Mesodermal cell (in vitro differentiated cells): ENCODE measurements around the gene GPATCH1. TPM values are rescaled to one million over a fixed set of nuclear protein-coding genes. Genes with fewer than 3 reads are reported as not detected.
"Not testable (repeated sequence)": the region's sequence is repeated elsewhere in the genome, so short reads cannot be mapped to it uniquely, and the experiment has no call there.

Experiments used
- H3K27ac ChIP-seq: 2 replicates; pipeline ENCODE4 v1.7.0; 2013; ENCODE audit warnings: mild to moderate bottlenecking, low read depth, low read length, moderate library complexity; ENCODE audit not compliant: severe bottlenecking
- H3K36me3 ChIP-seq: 2 replicates; pipeline ENCODE4 v1.7.1; 2013; ENCODE audit warnings: mild to moderate bottlenecking, low read length, moderate library complexity; ENCODE audit not compliant: control insufficient read depth, insufficient read depth
- H3K4me1 ChIP-seq: one replicate; pipeline ENCODE4 v1.7.1; 2013; ENCODE audit warnings: mild to moderate bottlenecking, low read length; ENCODE audit not compliant: insufficient read depth, control insufficient read depth, poor library complexity, severe bottlenecking
- H3K4me3 ChIP-seq: 2 replicates; pipeline ENCODE4 v1.7.0; 2013; ENCODE audit warnings: low read length, control low read depth, mild to moderate bottlenecking; ENCODE audit not compliant: insufficient read depth, poor library complexity, severe bottlenecking; ENCODE audit errors: extremely low read depth
- H3K9me3 ChIP-seq: 2 replicates; pipeline ENCODE4 v1.7.1; 2013; ENCODE audit warnings: mild to moderate bottlenecking, low read length, moderate library complexity; ENCODE audit not compliant: control insufficient read depth
- WGBS, 2 experiments: methylation state at CpG; one replicate each; pipeline ENCODE4 v1.1.5; 2013; ENCODE audit warnings: missing lambda C conversion rate in 2 of 2; ENCODE audit not compliant: insufficient coverage in 2 of 2; 5-methylcytosine and 5-hydroxymethylcytosine counted together
- polyA plus RNA-seq, 2 experiments: library from polyadenylated mRNA; stranded (reverse); fragments of 50-300 nt; gene quantifications; one replicate each; pipeline ENCODE4 v1.2.3, GENCODE V29; 2013

The GPATCH1 gene, protein sequence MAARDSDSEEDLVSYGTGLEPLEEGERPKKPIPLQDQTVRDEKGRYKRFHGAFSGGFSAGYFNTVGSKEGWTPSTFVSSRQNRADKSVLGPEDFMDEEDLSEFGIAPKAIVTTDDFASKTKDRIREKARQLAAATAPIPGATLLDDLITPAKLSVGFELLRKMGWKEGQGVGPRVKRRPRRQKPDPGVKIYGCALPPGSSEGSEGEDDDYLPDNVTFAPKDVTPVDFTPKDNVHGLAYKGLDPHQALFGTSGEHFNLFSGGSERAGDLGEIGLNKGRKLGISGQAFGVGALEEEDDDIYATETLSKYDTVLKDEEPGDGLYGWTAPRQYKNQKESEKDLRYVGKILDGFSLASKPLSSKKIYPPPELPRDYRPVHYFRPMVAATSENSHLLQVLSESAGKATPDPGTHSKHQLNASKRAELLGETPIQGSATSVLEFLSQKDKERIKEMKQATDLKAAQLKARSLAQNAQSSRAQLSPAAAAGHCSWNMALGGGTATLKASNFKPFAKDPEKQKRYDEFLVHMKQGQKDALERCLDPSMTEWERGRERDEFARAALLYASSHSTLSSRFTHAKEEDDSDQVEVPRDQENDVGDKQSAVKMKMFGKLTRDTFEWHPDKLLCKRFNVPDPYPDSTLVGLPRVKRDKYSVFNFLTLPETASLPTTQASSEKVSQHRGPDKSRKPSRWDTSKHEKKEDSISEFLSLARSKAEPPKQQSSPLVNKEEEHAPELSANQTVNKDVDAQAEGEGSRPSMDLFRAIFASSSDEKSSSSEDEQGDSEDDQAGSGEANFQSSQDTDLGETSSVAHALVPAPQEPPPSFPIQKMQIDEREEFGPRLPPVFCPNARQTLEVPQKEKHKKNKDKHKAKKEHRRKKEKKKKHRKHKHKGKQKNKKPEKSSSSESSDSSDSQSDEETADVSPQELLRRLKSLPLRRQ
- polyA plus RNA-seq (2013, experiment 1 of 2) = 6.2 TPM
- 6.7 TPM for polyA plus RNA-seq (2013, experiment 2 of 2)

DNA sequence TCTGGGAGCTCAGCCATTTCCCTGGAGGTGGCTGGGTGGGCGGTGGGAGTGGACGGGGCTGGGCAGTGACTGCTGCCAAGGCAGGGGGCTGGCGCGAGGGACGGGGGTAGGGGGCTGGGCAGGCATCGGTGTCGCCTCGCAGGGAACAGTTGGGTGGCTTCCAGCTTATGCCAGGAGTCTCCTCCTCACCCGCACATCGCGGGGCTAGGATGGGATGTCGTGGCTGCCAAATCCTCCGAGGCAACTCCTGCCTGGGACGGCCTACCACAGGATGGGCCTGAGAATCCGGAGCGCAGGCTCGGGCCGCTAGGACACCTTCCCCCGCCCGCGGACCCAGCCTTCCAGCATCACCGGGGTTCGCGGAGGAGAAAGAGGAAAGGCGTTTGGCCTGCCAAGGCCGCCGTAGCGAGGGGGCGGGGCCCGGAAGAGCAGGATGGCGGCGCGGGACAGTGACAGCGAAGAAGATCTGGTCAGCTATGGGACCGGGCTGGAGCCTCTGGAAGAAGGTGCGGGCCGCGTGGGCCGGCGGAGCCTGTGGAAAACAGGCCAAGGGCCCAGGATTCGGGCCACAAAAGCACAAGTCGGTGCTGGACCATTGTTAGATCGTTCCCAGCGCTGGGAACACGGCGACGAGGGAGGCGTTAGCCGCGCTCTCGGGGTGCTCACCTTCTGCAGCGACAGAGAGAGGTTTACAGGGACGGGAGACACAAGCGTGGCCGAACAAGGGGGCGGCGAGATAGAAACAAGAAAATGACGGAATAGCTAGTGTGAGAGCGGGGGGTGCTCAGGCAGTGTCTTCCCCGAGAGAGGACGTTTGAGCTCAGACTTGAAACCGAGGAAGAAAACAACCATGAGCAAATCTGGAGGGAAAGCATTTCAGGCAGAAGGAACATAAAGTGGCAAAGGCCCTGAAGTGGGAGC is at the start of gene GPATCH1:
TSS of gene GPATCH1 (plus strand) at position 421 of the 921 bp plus-strand sequence. CDS start at position 434, 13 bp downstream.
- H3K4me3 ChIP-seq = peak within 1 kb of the TSS; percentile 98
- H3K4me1 ChIP-seq = peaks cover 18% of the 10 kb centered on the region
- H3K9me3 ChIP-seq = no peaks in the 10 kb centered on the region
- WGBS, 2 experiments = 1 to 2% methylated on average over 59 to 62 of the region's 62 CpGs
- H3K27ac ChIP-seq = no peak within 1 kb of the TSS
- no peaks in the 10 kb centered on the region for H3K36me3 ChIP-seq

GRCh38 chr19:33032218-33032781 is 48.7 kb upstream of the GPATCH1 start:
- Histone ChIP-seq H3K4me3 (no peak overlapping the region), H3K4me1 (no peaks in the 10 kb centered on the region), H3K27ac (no peak overlapping the region), H3K36me3 (peaks cover 10% of the 10 kb centered on the region), H3K9me3 (peaks cover 11% of the 10 kb centered on the region)
- 56 to 77% methylated on average over 5 to 7 of the region's 8 CpGs for WGBS, 2 experiments

GRCh38 chr19:33035461-33035860 is 45.5 kb upstream of the GPATCH1 start:
- Histone ChIP-seq H3K9me3 (peaks cover under 1% of the 10 kb centered on the region), H3K36me3 (peaks cover 5% of the 10 kb centered on the region), H3K27ac (no peak overlapping the region), H3K4me1 (no peaks in the 10 kb centered on the region), H3K4me3 (no peak overlapping the region)
- 88 to 90% methylated on average over 8 to 10 of the region's 10 CpGs for WGBS, 2 experiments

- WGBS, 2 experiments = 95 to 97% methylated on average over 26 to 39 of the region's 45 CpGs
- not testable (repeated sequence) for H3K4me3 ChIP-seq, H3K4me1 ChIP-seq, H3K27ac ChIP-seq, H3K9me3 ChIP-seq, H3K36me3 ChIP-seq
These were observed 44.4 kb upstream of the GPATCH1 start for GRCh38 chr19:33036370-33037167.

- H3K36me3 ChIP-seq, H3K9me3 ChIP-seq, H3K27ac ChIP-seq, H3K4me1 ChIP-seq, H3K4me3 ChIP-seq: not testable (repeated sequence)
- 93% methylated on average over 10 to 16 of the region's 18 CpGs for WGBS, 2 experiments
These were observed 43.6 kb upstream of the GPATCH1 start for GRCh38 chr19:33037168-33038025.

DNA sequence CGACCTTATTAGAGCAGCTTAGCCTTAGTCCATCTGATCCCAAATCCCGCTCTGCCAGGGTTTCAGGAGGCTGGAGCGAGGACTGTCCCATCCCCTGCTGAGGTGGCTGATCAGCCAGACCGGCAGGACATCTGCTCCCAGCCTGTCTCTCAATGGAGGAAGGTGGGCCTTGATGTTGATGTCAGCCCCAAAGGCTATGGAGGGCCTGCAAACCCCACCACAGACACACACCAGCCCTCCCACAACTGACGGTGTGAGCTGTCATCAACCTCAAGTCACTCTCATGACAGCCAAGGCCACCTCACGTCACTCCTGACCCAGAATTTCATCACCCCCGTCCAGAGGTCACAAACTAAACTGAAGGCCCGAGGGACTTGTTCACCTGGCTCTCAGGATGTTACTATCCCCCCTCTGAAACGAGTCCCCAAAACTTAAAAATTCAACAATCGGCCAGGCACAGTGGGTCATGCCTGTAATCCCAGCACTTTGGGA is 41.8 kb upstream of the GPATCH1 start:
- Histone ChIP-seq H3K27ac (no peak overlapping the region), H3K36me3 (peaks cover 10% of the 10 kb centered on the region), H3K4me3 (no peak overlapping the region), H3K9me3 (no peaks in the 10 kb centered on the region), H3K4me1 (no peaks in the 10 kb centered on the region)
- 89 to 91% methylated on average over 6 to 10 of the region's 10 CpGs for WGBS, 2 experiments

DNA sequence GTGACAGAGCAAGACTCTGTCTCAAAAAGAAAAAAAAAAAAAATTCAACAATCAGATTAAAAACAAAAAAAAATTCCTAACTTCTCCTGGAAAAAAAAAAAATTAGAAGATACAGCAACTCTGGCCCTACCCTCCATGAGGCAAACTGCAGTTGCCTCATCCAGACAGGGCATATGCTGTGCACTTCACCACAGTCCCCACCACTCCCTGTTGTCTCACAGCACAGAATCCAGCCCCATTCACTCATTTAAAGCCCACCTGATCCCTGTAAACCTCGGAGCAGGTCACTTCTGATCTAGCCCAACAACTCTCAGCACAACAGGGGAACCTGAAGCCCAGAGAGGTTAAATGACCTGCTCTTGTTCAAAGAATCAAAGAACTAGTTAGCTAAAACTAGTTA is 41.2 kb upstream of the GPATCH1 start:
- Histone ChIP-seq H3K36me3 (peaks cover 10% of the 10 kb centered on the region), H3K9me3 (no peaks in the 10 kb centered on the region), H3K4me1 (no peaks in the 10 kb centered on the region), H3K4me3 (no peak overlapping the region), H3K27ac (no peak overlapping the region)
- WGBS, 2 experiments = 100% methylated on average over 1 of the region's 1 CpG

DNA sequence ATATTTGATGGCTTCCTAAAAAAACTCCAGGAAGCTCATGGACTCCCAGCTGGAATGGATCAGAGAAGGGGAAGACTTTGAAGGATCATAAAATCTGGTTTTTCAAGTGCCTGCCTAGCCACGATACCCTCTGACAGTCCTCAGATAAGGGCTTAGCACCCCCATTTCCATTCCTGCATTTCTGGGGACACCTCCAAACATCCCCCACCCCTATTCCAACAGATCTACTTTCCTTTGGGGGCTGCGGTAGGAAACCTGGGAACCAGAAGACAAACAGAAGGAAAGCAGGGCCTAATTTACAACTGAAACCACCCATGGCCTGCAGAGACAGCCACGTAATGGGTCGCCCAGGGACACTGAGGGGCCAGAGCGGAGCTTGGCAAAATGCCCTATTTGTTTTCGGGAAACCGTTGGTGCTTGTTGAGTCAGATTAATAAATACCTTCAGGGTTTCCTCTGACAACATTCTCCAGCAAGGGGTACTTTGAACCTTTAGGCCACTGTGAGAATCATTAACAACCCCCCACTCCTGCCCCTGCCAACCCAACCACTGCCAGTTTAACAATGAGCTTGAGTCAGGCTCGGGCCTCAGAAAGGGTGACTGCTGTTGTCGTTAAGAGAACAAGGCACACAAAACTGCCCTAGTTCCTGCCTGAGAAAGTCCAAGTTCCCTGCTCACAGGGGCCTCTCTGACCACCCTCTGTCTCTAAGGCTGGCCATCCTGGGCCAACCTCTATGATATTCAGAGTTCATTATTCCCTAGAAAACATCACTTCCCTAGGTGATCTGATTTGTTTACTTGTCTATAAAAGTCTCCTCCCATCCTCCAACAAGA is 39.8 kb upstream of the GPATCH1 start:
- Histone ChIP-seq H3K27ac (peak overlapping the region; percentile 13), H3K4me1 (no peaks in the 10 kb centered on the region), H3K36me3 (peaks cover 7% of the 10 kb centered on the region), H3K9me3 (no peaks in the 10 kb centered on the region), H3K4me3 (no peak overlapping the region)
- WGBS, 2 experiments = 73 to 81% methylated on average over 6 to 8 of the region's 9 CpGs
